PC-3 (cell line): ENCODE results near the gene ARHGDIG. TPM values are rescaled to one million over a fixed set of nuclear protein-coding genes. Genes with fewer than 3 reads are reported as not detected.

Experiments
- ATAC-seq: fragments of 200-7000 bp; cut with Tn5 transposase; 2 replicates; pipeline ENCODE4 v1.9.1; 2020; ENCODE audit warnings: mild to moderate bottlenecking, moderate library complexity
- BruUV-seq: library from RNA; stranded (reverse); fragments of 400-500 nt; replicated peaks from 2 replicates; lab custom pipeline; 2021; lab: Mats Ljungman, UMichigan
- CTCF ChIA-PET: fragments of 300-600 bp; sonication (Branson Sonifier 250); formaldehyde crosslinking; loops from one replicate; lab custom pipeline; 2022; ENCODE audit warnings: antibody characterized with exemption; lab: Charles Lee
- POLR2A ChIA-PET: fragments of 300-600 bp; sonication (Branson Sonifier 250); formaldehyde crosslinking; loops from one replicate; lab custom pipeline; 2022; ENCODE audit warnings: antibody characterized with exemption; ENCODE audit not compliant: unreplicated experiment; lab: Charles Lee
- DNase-seq: peaks from one replicate; pipeline ENCODE4 v3.0.0-alpha.2; 2015
- H2AFZ ChIP-seq: fragments of 300-600 bp; sonication (generic); 2 replicates; pipeline ENCODE4 v1.6.0; 2016; ENCODE audit warnings: antibody characterized with exemption, low read length
- H3F3A ChIP-seq: fragments of 300-600 bp; sonication (generic); one replicate; pipeline ENCODE4 v1.6.0; 2017; ENCODE audit warnings: antibody characterized with exemption, low read length, control low read depth, mild to moderate bottlenecking; ENCODE audit not compliant: unreplicated experiment
- H3K27ac ChIP-seq: fragments of 300-600 bp; sonication (generic); 2 replicates; pipeline ENCODE4 v1.5.1; 2016; ENCODE audit warnings: mild to moderate bottlenecking, low read length
- H3K27me3 ChIP-seq: fragments of 300-600 bp; sonication (generic); 2 replicates; pipeline ENCODE4 v1.6.1; 2016; ENCODE audit warnings: low read length, mixed read lengths
- H3K36me3 ChIP-seq: fragments of 300-600 bp; sonication (generic); 2 replicates; pipeline ENCODE4 v1.6.1; 2016; ENCODE audit warnings: low read depth, mixed run types, low read length, mixed read lengths
- H3K4me1 ChIP-seq: fragments of 300-600 bp; sonication (generic); 2 replicates; pipeline ENCODE4 v1.5.1; 2016; ENCODE audit warnings: low read length; ENCODE audit not compliant: insufficient read depth
- H3K4me2 ChIP-seq: fragments of 300-600 bp; sonication (generic); 2 replicates; pipeline ENCODE4 v1.6.0; 2016; ENCODE audit warnings: low read length
- H3K4me3 ChIP-seq: fragments of 300-600 bp; sonication (generic); 2 replicates; pipeline ENCODE4 v1.5.1; 2016; ENCODE audit warnings: mild to moderate bottlenecking, low read length, mixed read lengths
- H3K79me2 ChIP-seq: fragments of 300-600 bp; sonication (generic); 2 replicates; pipeline ENCODE4 v1.6.1; 2017; ENCODE audit warnings: low read length, mixed read lengths
- H3K9ac ChIP-seq: fragments of 300-600 bp; sonication (generic); 2 replicates; pipeline ENCODE4 v1.6.0; 2016; ENCODE audit warnings: mild to moderate bottlenecking, low read length
- H3K9me2 ChIP-seq: fragments of 300-600 bp; sonication (generic); replicated peaks from 2 replicates; pipeline ENCODE4 v1.6.1; 2016; ENCODE audit warnings: mixed run types, low read length, mixed read lengths
- H3K9me3 ChIP-seq: fragments of 300-600 bp; sonication (generic); 2 replicates; pipeline ENCODE4 v1.6.1; 2016; ENCODE audit warnings: low read length, mixed read lengths
- H4K20me1 ChIP-seq: fragments of 300-600 bp; sonication (generic); 2 replicates; pipeline ENCODE4 v1.6.1; 2016; ENCODE audit warnings: low read length, mixed read lengths
- EZH2 ChIP-seq: fragments of 300-600 bp; sonication (generic); IDR thresholded peaks from one replicate; pipeline ENCODE4 v1.6.1; 2017; ENCODE audit warnings: antibody characterized with exemption, mild to moderate bottlenecking, low read length; ENCODE audit not compliant: unreplicated experiment
- EZH2phosphoT487 ChIP-seq: fragments of 300-600 bp; sonication (generic); IDR thresholded peaks from 2 replicates; pipeline ENCODE4 v1.6.1; 2018; ENCODE audit warnings: mild to moderate bottlenecking, antibody characterized with exemption, low read length, borderline replicate concordance
- intact Hi-C: fragments of 100-400 bp; cut with micrococcal nuclease; formaldehyde crosslinking; loops from 2 replicates; pipeline ENCODE4 v1.9.0; 2023
- total RNA-seq: library from RNA; depleted of rRNA; stranded (reverse); fragments of >200 nt; gene quantifications from 2 replicates; pipeline ENCODE4 v1.2.3, GENCODE V29; 2014
- TF ChIP-seq, protein P1 (sequence below): fragments of 300-600 bp; sonication (generic); conservative IDR thresholded peaks from 2 replicates; pipeline ENCODE4 v1.5.1; 2017; ENCODE audit warnings: antibody characterized with exemption, low read depth, mild to moderate bottlenecking, low read length

ARHGDIG gene
- total RNA-seq, 1 experiment from 2014 or later, result not detected

DNA sequence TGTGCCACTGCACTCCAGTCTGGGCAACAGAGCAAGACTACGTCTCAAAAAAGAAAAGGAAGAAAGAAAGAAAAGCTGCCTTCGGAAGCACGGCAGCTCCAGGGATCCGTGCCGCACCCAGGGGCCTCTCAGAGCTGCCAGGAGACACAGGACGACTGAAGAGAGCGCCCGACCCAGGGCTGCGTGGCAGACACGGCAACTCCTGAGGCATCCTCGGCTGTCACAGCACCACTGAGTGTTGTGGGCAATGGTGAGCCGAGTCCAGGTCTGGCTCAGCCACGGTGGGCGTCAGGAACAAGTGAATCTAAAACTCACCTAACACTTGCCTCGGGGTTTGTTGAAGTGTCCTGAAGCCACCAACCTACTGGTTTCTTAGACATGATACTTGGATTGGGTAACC is 31.3 kb downstream of the ARHGDIG start:
- Histone ChIP-seq H3K9me2 (no peaks in the 10 kb centered on the region), H3K4me1 (no peaks in the 10 kb centered on the region), H3K4me2 (no peak overlapping the region), H2AFZ (no peak overlapping the region), H3K9ac (no peak overlapping the region), H3K79me2 (peaks cover 5% of the 10 kb centered on the region; the same call in 1 of the 2 replicates), H3K27me3 (no peaks in the 10 kb centered on the region), H3F3A (no peaks in the 10 kb centered on the region), H4K20me1 (no peaks in the 10 kb centered on the region), H3K9me3 (no peaks in the 10 kb centered on the region), H3K4me3 (no peak overlapping the region), H3K36me3 (no peaks in the 10 kb centered on the region), H3K27ac (no peak overlapping the region)
- no peak for DNase-seq
- CTCF ChIA-PET, result no interaction called here
- intact Hi-C loops, result no loop called here
- ATAC-seq, result no peak
- TF ChIP-seq, protein P1, sequence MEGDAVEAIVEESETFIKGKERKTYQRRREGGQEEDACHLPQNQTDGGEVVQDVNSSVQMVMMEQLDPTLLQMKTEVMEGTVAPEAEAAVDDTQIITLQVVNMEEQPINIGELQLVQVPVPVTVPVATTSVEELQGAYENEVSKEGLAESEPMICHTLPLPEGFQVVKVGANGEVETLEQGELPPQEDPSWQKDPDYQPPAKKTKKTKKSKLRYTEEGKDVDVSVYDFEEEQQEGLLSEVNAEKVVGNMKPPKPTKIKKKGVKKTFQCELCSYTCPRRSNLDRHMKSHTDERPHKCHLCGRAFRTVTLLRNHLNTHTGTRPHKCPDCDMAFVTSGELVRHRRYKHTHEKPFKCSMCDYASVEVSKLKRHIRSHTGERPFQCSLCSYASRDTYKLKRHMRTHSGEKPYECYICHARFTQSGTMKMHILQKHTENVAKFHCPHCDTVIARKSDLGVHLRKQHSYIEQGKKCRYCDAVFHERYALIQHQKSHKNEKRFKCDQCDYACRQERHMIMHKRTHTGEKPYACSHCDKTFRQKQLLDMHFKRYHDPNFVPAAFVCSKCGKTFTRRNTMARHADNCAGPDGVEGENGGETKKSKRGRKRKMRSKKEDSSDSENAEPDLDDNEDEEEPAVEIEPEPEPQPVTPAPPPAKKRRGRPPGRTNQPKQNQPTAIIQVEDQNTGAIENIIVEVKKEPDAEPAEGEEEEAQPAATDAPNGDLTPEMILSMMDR, result no peak
- TF ChIP-seq EZH2, result no peak
- no TSS peak for BruUV-seq
- POLR2A ChIA-PET, result no interaction called here

DNA sequence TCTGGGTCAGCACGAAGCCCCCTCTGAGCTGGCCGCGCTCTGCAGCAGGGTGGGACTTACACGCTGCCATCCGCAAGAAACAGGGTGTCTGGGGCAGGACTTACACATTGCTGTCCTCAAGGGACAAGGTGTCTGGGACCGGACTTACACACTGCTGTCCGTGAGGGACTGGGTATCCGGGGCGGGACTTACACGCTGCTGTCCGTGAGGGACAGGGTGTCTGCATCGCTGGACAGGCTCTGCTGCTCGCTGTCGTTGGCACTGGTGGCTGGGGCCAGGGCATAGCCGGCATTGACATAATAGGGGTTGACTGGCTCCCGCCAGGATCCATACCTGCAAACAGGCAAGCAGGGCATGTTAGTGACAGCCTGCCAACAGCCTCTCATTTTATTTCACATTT is 34.0 kb downstream of the ARHGDIG start:
- POLR2A ChIA-PET, result no interaction called here
- H3K4me2 ChIP-seq, result no peak overlapping the region
- no TSS peak for BruUV-seq
- no peaks in the 10 kb centered on the region for H3F3A ChIP-seq
- H3K9ac ChIP-seq, result no peak overlapping the region
- no peaks in the 10 kb centered on the region for H3K27me3 ChIP-seq
- TF ChIP-seq, protein P1, result no peak
- intact Hi-C loops, result no loop called here
- peaks cover 8% of the 10 kb centered on the region; the same call in 1 of the 2 replicates for H3K79me2 ChIP-seq
- H3K9me3 ChIP-seq, result no peaks in the 10 kb centered on the region
- H4K20me1 ChIP-seq, result no peaks in the 10 kb centered on the region
- no peak overlapping the region for H3K4me3 ChIP-seq
- no peaks in the 10 kb centered on the region for H3K4me1 ChIP-seq
- ATAC-seq (no peak), DNase-seq (no peak)
- H2AFZ ChIP-seq, result no peak overlapping the region
- H3K36me3 ChIP-seq, result no peaks in the 10 kb centered on the region
- CTCF ChIA-PET, result no interaction called here
- no peaks in the 10 kb centered on the region for H3K9me2 ChIP-seq
- H3K27ac ChIP-seq, result no peak overlapping the region

- H3K9ac ChIP-seq, result no peak overlapping the region
- no peak overlapping the region for H3K27ac ChIP-seq
- CTCF ChIA-PET, result no interaction called here
- no peaks in the 10 kb centered on the region for H4K20me1 ChIP-seq
- no peaks in the 10 kb centered on the region for H3K27me3 ChIP-seq
- no peak overlapping the region for H3K4me3 ChIP-seq
- ATAC-seq, result no peak
- no TSS peak for BruUV-seq
- no peak for TF ChIP-seq EZH2phosphoT487
- TF ChIP-seq, protein P1, result no peak
- no peak for TF ChIP-seq EZH2
- DNase-seq, result no peak
- no peaks in the 10 kb centered on the region for H3K4me1 ChIP-seq
- H2AFZ ChIP-seq, result no peak overlapping the region
- POLR2A ChIA-PET, result no interaction called here
- no peaks in the 10 kb centered on the region for H3K9me3 ChIP-seq
- H3K36me3 ChIP-seq, result no peaks in the 10 kb centered on the region
- no peak overlapping the region for H3K4me2 ChIP-seq
- H3K79me2 ChIP-seq, result peaks cover 8% of the 10 kb centered on the region; the same call in 1 of the 2 replicates
- no peaks in the 10 kb centered on the region for H3K9me2 ChIP-seq
- intact Hi-C loops, result no loop called here
- no peaks in the 10 kb centered on the region for H3F3A ChIP-seq
Measured at GRCh38 chr16:314795-315299, 34.5 kb downstream of the ARHGDIG start.
